SKM-1 (cell line): ENCODE data around the gene HIBCH.

ENCODE experiments used
- DNase-seq: peaks from one replicate; lab custom pipeline; 2025; ENCODE audit not compliant: unreplicated experiment; lab: John Stamatoyannopoulos, UW

HIBCH gene

DNA sequence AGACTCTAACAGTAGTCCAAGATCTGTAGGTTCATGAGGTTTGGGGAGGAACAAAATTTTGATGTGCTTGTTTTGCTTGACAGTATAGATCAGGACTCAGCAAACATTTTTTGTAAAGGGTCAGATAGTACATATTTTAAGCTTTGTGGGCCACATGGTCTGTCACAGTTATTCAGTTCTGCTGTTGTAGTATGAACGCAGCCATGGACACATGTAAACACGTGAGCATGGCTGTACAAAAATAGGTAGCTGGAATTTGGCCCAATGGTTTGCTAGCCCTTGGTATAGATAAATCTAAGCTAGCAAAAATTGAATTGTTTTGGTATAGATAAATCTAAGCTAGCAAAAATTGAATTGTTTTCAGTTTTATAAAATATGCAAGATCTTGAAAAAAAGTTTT, 120.5 kb downstream of the HIBCH start:
- no peak for DNase-seq

DNA sequence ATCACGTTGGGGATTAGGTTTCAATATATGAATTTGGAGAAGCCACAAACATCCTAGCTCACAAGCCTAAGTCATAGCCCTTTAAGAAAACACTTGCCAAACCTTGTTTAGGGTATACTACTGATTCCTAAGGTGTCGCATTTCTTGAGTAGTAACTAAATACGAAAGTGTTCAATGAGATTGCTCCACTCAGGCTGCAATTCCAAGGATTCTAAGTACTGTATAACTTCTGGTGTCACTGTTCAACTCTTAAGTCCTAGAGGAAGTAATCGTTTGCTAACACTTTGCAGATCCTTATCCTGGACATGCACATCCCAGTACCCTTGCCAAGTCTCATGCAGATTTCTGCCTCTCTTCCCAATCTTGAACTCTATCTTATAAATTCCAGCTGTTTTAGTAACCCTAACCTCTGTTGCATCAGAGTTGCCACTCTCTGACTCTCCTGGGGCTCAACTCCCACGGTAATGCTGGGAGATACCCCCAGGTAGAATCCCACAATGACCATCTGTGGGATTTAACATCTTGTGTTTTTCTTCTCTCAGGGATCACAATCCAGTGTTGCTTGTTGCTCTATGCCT, 122.4 kb downstream of the HIBCH start:
- no peak for DNase-seq

DNA sequence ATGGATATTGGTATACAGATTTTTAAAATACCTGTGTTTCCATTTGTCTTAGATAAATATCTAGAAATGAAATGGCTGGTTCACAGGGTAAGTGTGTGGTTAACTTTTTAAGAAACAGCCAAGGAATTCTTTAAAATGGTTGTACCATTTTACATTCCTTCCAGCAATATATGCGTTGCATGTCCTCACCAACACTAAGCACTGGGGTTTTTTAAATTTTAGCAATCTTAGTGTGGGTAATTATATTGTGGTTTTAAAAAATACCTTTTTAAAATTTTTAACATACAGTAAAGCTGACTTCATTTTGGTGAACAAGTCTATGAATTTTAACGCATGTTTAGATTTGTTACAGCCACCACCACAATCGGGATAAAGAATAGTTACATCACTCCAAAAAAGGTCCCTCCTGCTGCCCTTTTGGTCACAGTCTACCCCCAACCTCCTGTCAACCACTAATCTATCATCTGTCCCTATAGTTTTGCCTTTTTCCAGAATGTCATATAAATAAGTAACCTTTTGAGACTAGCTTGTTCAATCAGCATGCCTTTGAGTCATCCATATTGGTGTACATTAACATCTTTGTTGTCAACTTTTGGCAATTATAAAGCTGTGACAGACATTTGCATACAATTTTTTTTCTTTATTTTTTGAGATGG, 129.0 kb downstream of the HIBCH start:
- no peak for DNase-seq

DNA sequence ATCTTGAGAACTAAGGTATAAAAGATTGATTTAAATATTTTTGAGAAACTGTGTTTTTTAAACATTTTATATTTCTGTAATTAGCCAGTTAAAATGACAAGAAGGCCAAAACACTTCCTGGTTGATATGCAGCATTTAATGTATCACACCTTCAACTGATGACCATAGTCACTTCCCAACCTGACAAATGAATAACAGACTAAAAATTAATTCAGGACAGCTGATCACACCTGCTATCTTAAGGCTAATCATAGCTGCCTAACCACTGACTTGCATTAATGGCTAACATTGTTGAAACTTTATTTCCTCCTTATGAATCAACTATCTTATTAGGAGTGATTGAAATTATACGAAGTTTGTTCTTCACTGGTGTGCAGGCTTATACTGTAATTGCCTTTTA, 131.3 kb downstream of the HIBCH start:
- DNase-seq, result no peak

DNA sequence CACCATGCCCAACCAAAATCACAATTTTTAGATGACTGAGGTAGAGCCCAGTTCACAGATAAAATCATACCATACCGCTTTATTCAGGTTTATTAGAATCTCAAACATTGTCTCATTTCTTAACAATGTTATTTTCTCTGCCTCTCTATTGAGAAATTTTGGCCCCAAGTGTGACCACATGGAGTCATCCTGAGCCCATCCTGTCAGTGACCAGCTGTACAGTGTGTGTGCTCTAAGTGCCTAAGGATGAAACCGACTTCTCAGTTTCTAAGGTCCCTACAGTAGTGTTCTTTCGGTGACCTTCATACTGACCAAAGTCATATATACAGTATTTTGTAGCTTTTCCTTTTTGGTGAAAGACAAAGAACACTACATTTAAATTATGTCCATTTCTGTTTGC, 133.4 kb downstream of the HIBCH start:
- no peak for DNase-seq

- DNase-seq, result no peak
These were observed 134.2 kb downstream of the HIBCH start for GRCh38 chr2:190185380-190185779.

DNA sequence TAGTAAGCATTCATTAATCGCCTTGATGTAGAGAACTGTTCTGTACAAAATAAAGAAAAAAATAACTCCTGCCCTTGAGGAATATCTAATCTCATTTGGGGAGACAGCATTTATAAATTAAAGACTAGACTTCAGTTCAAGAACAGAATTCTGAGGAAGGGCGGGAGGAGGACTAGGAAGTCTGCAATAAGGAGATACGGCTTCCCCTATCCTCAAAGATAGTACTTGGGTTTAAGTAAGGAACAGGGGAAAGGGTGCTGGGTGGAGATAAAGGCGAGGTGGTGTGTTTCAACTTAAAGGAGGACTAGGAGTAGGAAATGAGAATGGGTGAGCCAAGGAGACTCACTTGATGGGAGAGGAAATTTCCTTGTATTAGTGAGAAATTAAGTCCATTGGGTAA, 135.2 kb downstream of the HIBCH start:
- no peak for DNase-seq

DNA sequence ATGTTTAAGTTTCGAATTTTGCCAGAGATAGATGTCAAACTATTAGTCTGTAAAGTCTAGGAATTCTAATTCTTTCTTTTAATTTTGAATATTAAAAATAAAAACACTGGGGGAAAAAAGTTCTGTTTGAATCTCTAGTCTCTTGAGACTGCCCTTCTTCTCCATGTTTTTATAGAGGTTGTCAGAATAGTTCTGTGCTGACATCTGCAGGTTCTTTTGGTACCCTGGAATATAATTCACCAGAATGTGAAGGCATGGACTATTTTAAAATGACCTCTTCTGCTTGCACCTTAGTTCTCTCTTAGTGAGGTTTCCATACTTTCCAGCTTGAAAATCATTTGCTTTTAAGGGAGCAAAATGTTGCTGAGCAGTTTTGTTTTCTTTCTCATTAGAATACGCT, 136.1 kb downstream of the HIBCH start:
- DNase-seq, result no peak

DNA sequence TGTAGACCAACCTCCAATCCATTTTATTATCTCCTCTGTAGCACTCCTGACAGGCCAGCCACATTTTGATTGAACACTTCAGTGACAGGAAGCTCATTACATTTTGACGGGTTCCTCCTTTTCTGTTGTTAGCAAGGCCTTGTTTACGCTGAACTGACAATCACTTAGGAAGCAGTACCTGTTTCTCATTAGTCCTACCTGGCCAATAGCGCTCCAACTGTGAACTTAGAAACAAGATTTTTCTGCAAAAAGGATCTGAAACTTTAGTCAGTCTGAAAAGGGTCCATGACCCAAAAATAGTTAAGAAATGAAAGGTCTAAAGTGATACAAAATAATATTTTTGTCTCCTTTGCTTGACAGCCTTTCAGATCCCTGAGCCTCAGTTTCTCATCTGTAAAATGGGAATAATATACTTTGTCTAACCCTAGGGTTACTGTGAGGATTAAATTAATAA, 137.5 kb downstream of the HIBCH start:
- DNase-seq, result no peak

GRCh38 chr2:190181123-190181669, 138.4 kb downstream of the HIBCH start:
- no peak for DNase-seq

GRCh38 chr2:190180313-190181122, 139.1 kb downstream of the HIBCH start:
- DNase-seq, result peak; percentile 40

DNA sequence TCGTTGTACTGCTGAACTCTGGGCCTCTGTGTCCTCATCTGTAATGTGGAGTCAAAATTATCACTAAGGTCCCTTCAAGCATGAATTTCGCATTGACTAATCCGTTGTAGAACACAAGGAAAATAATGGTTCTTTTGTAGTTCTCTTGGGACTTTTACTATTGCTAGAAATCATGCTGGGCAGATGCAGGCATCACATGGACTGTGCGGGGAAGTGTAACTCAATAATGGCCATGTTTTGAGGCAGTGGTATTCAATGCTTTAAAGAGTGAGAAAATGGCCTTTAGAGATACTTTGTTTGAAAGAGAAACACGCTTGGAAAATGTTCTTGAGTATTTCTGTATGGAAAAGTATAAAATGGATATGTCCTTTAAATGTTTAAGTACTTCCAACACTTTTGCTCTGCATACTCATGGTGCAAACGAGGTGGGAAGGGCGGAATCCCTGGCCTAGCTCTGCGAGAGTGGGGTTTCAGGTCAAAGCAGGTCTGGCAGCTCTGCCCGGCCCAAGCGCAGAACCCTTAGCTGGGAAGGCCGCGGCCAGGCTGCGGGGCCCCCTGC, 139.8 kb downstream of the HIBCH start:
- DNase-seq, result no peak

DNA sequence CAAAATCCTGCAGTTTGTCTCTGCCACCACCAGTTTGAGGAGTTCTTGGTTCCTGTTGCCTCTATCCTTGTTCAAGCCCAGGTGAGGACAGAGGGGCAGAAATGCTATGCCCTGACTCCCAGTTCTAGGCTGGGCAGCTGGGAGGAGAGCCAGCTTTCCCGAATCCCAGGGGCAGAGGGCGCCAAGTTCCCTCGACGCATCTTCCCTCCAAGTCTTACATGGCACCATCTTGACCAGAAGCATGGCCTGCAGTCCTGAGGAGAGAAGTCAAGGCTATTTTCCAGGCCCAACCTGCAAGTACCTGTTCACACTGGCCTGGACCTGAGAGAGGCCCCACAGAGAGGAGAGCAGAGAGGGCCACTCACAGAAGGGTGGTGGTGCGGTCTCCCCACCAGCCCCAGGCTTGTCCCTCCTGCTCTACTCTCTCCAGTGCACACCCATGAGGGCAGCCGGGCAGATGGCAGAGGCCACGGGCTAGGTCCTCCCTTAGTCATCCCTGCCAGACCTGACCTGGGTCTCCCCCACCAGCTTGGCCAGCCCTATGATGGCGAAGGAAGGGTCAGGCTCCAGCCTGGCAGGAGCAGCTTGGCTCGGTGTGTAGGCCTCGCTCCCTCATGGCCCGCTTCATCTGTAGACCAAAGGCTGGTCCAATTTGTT, 141.4 kb downstream of the HIBCH start:
- no peak for DNase-seq

GRCh38 chr2:190177249-190178040, 142.2 kb downstream of the HIBCH start:
- DNase-seq, result no peak

GRCh38 chr2:190173392-190173791, 146.2 kb downstream of the HIBCH start:
- DNase-seq, result no peak

GRCh38 chr2:190170673-190171072, 149.0 kb downstream of the HIBCH start:
- DNase-seq, result no peak

GRCh38 chr2:190169221-190170072, 150.2 kb downstream of the HIBCH start:
- no peak for DNase-seq

DNA sequence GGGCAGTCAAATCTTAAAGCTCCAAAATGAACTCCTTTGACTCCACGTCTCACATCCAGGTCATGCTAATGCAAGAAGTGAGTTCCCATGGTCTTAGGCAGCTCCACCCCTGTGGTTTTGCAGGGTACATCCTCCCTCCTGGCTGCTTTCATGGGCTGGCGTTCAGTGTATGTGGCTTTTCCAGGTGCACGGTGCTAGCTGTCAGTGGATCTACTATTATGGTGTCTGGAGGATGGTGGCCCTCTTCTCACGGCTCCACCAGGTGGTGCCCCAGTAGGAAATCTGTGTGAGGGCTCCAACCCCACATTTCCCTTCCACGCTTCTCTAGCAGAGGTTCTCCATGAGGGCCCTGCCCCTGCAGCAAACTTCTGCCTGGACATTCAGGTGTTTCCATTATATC, 151.9 kb downstream of the HIBCH start:
- no peak for DNase-seq

DNA sequence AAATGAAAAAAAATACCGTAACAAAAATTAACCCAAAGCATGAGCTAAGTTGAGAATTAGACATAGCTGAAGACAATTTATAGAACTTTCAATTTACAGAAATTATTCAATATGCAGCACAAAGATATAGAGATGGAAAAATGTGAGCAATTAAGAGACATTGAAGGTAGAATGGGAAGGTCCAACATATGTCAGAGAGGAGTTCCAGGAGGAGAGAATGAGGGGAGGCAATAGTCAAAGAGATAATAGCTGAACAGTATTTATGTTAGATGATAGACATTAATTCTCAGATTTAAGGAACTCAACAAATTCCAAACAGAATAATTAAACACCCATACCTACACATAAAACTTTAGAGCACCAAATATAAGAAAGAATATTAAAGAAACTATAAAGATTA, 154.1 kb downstream of the HIBCH start:
- no peak for DNase-seq
